HCT116 (cell line): ENCODE data around the gene GDE1. TPM values are rescaled to one million over a fixed set of nuclear protein-coding genes. Genes with fewer than 3 reads are reported as not detected.
"Not testable (repeated sequence)": the region's sequence is repeated elsewhere in the genome, so short reads cannot be mapped to it uniquely, and the experiment has no call there.

Experiments used
- ATAC-seq: fragments of 200-7000 bp; cut with Tn5 transposase; 2 replicates; pipeline ENCODE4 v1.9.1; 2020; ENCODE audit warnings: mild to moderate bottlenecking, moderate library complexity
- BruUV-seq: library from RNA; stranded (reverse); fragments of 400-500 nt; replicated peaks from 2 replicates; lab custom pipeline; 2021; lab: Mats Ljungman, UMichigan
- CTCF ChIA-PET: fragments of 300-600 bp; sonication (Branson Sonifier 250); formaldehyde crosslinking; loops from one replicate; lab custom pipeline; 2021; ENCODE audit warnings: antibody characterized with exemption; lab: Charles Lee
- POLR2A ChIA-PET: fragments of 300-600, 350-600 bp; sonication (Branson Sonifier 250); formaldehyde crosslinking; loops from one replicate; lab custom pipeline; 2021; ENCODE audit warnings: antibody characterized with exemption; lab: Charles Lee
- RAD21 ChIA-PET, 2 experiments: fragments of 300-600 bp; sonication (Branson Sonifier 250); formaldehyde crosslinking; loops; one replicate each; lab custom pipeline; 2023; ENCODE audit warnings: low total read pairs in 2 of 2; ENCODE audit not compliant: uncharacterized antibody in 2 of 2, unreplicated experiment in 2 of 2, low non-redundant PET in 1 of 2; lab: Charles Lee
- DNase-seq: peaks from one replicate; pipeline ENCODE4 v3.0.0-alpha.2; 2010; ENCODE audit warnings: low read depth, low spot score
- H2AFZ ChIP-seq: fragments of 200-600 bp; shearing (Covaris generic), sonication (generic); 2 replicates; pipeline ENCODE4 v1.6.1; 2017; ENCODE audit warnings: low read depth, mixed run types, mixed read lengths, antibody characterized with exemption, low read length; ENCODE audit not compliant: poor library complexity, severe bottlenecking
- H3K27ac ChIP-seq: 2 replicates; pipeline ENCODE4 v1.5.1; 2012; ENCODE audit warnings: low read depth, low read length
- H3K27me3 ChIP-seq: fragments of 200-600 bp; sonication (generic); 2 replicates; pipeline ENCODE4 v1.6.1; 2016; ENCODE audit warnings: mixed run types, low read length, mixed read lengths; ENCODE audit not compliant: insufficient read depth
- H3K36me3 ChIP-seq, 2 experiments: fragments of 200-500 bp in 1 of 2; fragments of 200-600 bp in 1 of 2; sonication (Bioruptor generic) in 1 of 2; sonication (generic) in 1 of 2; 2 replicates each; pipeline versions ENCODE4 v1.5.1 to v1.6.1; 2014 to 2016; ENCODE audit warnings: low read length in 2 of 2, inconsistent platforms in 1 of 2, mixed read lengths in 1 of 2, mixed run types in 1 of 2; ENCODE audit not compliant: insufficient read depth in 2 of 2, control insufficient read depth in 1 of 2
- H3K4me1 ChIP-seq, 2 experiments: fragments of 200-600 bp in 1 of 2; sonication (generic) in 1 of 2; 2 replicates each; pipeline versions ENCODE4 v1.5.1 to v1.6.1; 2012 to 2017; ENCODE audit warnings: low read length in 2 of 2, inconsistent platforms in 1 of 2, mild to moderate bottlenecking in 1 of 2, mixed read lengths in 1 of 2, mixed run types in 1 of 2, moderate library complexity in 1 of 2; ENCODE audit not compliant: insufficient read depth in 2 of 2, control insufficient read depth in 1 of 2
- H3K4me2 ChIP-seq: fragments of 200-600 bp; sonication (generic); 2 replicates; pipeline ENCODE4 v1.6.1; 2017; ENCODE audit warnings: mixed run types, low read length, mixed read lengths
- H3K4me3 ChIP-seq, 2 experiments: fragments of 200-600 bp in 1 of 2; sonication (generic) in 1 of 2; replicated peaks in 1 of 2; 2 replicates each; pipeline ENCODE4 v1.5.1; 2011 to 2016; ENCODE audit warnings: low read length in 2 of 2, control low read depth in 1 of 2, low read depth in 1 of 2, mild to moderate bottlenecking in 1 of 2, mixed read lengths in 1 of 2, mixed run types in 1 of 2
- H3K79me2 ChIP-seq: fragments of 200-600 bp; sonication (generic); 2 replicates; pipeline ENCODE4 v1.6.1; 2017; ENCODE audit warnings: mild to moderate bottlenecking, mixed run types, low read length, moderate library complexity, mixed read lengths; ENCODE audit not compliant: insufficient read depth
- H3K9ac ChIP-seq: fragments of 200-600 bp; sonication (generic); 2 replicates; pipeline ENCODE4 v1.6.1; 2016; ENCODE audit warnings: low read length, mixed read lengths
- H3K9me2 ChIP-seq: fragments of 200-600 bp; sonication (generic), shearing (Covaris generic); 2 replicates; pipeline ENCODE4 v1.6.1; 2017; ENCODE audit warnings: mixed run types, mild to moderate bottlenecking, moderate library complexity; ENCODE audit not compliant: insufficient read depth
- H3K9me3 ChIP-seq, 2 experiments: fragments of 200-500 bp in 1 of 2; fragments of 200-600 bp in 1 of 2; sonication (Bioruptor generic) in 1 of 2; sonication (generic) in 1 of 2; 2 replicates each; pipeline ENCODE4 v1.6.1; 2014 to 2017; ENCODE audit warnings: low read length in 2 of 2, mixed read lengths in 2 of 2, inconsistent platforms in 1 of 2, low read depth in 1 of 2, mild to moderate bottlenecking in 1 of 2, mixed run types in 1 of 2, moderate library complexity in 1 of 2; ENCODE audit not compliant: control insufficient read depth in 1 of 2, insufficient read depth in 1 of 2
- H4K20me1 ChIP-seq: fragments of 200-600 bp; sonication (generic), shearing (Covaris generic); 2 replicates; pipeline ENCODE4 v1.6.1; 2017; ENCODE audit warnings: mixed run types, mild to moderate bottlenecking, moderate library complexity; ENCODE audit not compliant: insufficient read depth
- ATF3 ChIP-seq: IDR thresholded peaks from 2 replicates; pipeline ENCODE4 v1.6.1; 2012
- FOSL1 ChIP-seq: IDR thresholded peaks from 2 replicates; pipeline ENCODE4 v1.6.1; 2012; ENCODE audit warnings: low read depth
- JUND ChIP-seq: IDR thresholded peaks from 2 replicates; pipeline ENCODE4 v1.6.1; 2012
- POLR2A ChIP-seq: IDR thresholded peaks from 2 replicates; pipeline ENCODE4 v1.7.0; 2011; ENCODE audit warnings: borderline replicate concordance; ENCODE audit not compliant: insufficient read depth, insufficient read length; ENCODE audit errors: extremely low read depth
- RAD21 ChIP-seq: IDR thresholded peaks from 2 replicates; pipeline ENCODE4 v1.6.1; 2012; ENCODE audit warnings: low read depth, mild to moderate bottlenecking
- TCF7L2 ChIP-seq: IDR thresholded peaks from 2 replicates; pipeline ENCODE4 v1.7.0; 2011; ENCODE audit warnings: borderline replicate concordance, inconsistent platforms; ENCODE audit not compliant: insufficient read depth, insufficient read length; ENCODE audit errors: extremely low read depth
- YY1 ChIP-seq: IDR thresholded peaks from 2 replicates; pipeline ENCODE4 v1.6.1; 2011; ENCODE audit warnings: low read length, low read depth, moderate library complexity, mild to moderate bottlenecking; ENCODE audit not compliant: insufficient replicate concordance; ENCODE audit errors: extremely low read depth
- intact Hi-C: fragments of 100-400 bp; cut with micrococcal nuclease; formaldehyde crosslinking; loops from 2 replicates; pipeline ENCODE4 v1.10.0; 2022
- total RNA-seq: library from RNA; stranded (reverse); gene quantifications from one replicate; pipeline ENCODE4 v1.2.1, GENCODE V29; 2021; ENCODE audit not compliant: unreplicated experiment

GDE1 gene
- total RNA-seq, 1 experiment from 2014 or later = 47.1 TPM

GRCh38 chr16:19548144-19548543, 26.2 kb upstream of the GDE1 start:
- no peaks in the 10 kb centered on the region for H3K27me3 ChIP-seq
- H3K27ac ChIP-seq = no peak overlapping the region
- H3K4me2 ChIP-seq = no peak overlapping the region
- ChIA-PET POLR2A (no interaction called here), RAD21 (no interaction called here), CTCF (no interaction called here)
- H3K9ac ChIP-seq = no peak overlapping the region
- ATAC-seq = no peak
- DNase-seq = no peak
- no peak overlapping the region for H2AFZ ChIP-seq
- intact Hi-C loops = no loop called here
- H3K4me3 ChIP-seq = no peak overlapping the region
- H3K36me3 ChIP-seq = peaks cover 25 to 36% of the 10 kb centered on the region in 2 experiments
- H3K9me3 ChIP-seq = no peaks in the 10 kb centered on the region
- no peaks in the 10 kb centered on the region for H3K9me2 ChIP-seq
- no peaks in the 10 kb centered on the region for H3K4me1 ChIP-seq
- no peaks in the 10 kb centered on the region for H4K20me1 ChIP-seq
- TF ChIP-seq JUND (no peak), POLR2A (no peak), TCF7L2 (no peak), YY1 (no peak), FOSL1 (no peak), RAD21 (no peak), ATF3 (no peak)
- no peaks in the 10 kb centered on the region for H3K79me2 ChIP-seq
- BruUV-seq = no TSS peak

GRCh38 chr16:19543278-19543996, 21.5 kb upstream of the GDE1 start:
- H3K9ac ChIP-seq, H3K27ac ChIP-seq, H3K4me1 ChIP-seq, POLR2A ChIA-PET, ATAC-seq, H3K4me3 ChIP-seq, CTCF ChIA-PET, H3K9me2 ChIP-seq, H3K4me2 ChIP-seq, H3K9me3 ChIP-seq, BruUV-seq, RAD21 ChIA-PET, H3K27me3 ChIP-seq, H2AFZ ChIP-seq, H3K79me2 ChIP-seq, H4K20me1 ChIP-seq, DNase-seq, intact Hi-C loops: not testable (repeated sequence)
- peaks cover 26 to 33% of the 10 kb centered on the region in 2 experiments for H3K36me3 ChIP-seq
